ENCODE results near the gene TSPAN14. TPM values are rescaled to one million over a fixed set of nuclear protein-coding genes. Genes with fewer than 3 reads are reported as not detected.

TSPAN14 gene
- total RNA-seq, 4 donors from 2014 or later, result 56.1 to 105 (median 83.1) TPM

DNA sequence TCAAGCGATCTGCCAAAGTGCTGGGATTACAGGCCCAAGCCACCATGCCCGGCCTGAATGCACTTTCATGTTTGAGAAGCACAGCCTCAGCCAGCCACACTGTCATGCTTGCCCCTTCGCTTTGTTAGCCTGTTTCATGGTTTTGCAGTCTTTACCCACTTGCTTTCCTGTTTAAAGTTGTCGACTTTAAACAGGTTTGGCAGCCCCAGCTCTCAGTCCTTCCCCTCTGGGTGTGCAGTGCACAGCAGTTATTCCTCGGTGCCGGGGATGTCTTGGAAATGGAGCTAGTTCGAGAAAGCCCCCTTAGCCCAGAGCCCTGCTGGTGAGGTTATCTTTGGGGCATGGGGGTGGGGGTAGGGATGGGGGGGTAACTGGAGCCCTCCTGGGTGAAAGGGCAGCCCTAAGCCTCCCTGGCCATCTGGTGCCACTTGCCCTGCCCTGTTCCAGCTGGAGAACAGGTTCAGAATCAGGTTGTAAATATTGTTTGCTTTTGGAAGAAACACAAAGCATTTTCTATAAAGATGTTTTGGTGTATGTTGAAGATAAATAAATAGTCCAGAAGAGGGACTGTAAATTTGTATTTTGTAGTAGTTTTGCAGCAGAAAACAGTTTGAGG, 14.8 kb downstream of the TSPAN14 start:
- TF ChIP-seq CTCF (IDR thresholded peaks at IDR 0.05; ENCODE audit: low read depth), result no peak

- TF ChIP-seq CTCF (IDR thresholded peaks at IDR 0.05; ENCODE audit: low read depth), result no peak
These were observed 16.2 kb downstream of the TSPAN14 start for GRCh38 chr10:80470266-80470665.

GRCh38 chr10:80471001-80471400, 16.9 kb downstream of the TSPAN14 start:
- no peak for TF ChIP-seq CTCF (IDR thresholded peaks at IDR 0.05; ENCODE audit: low read depth)

GRCh38 chr10:80471715-80472233, 17.7 kb downstream of the TSPAN14 start:
- no peak for TF ChIP-seq CTCF (IDR thresholded peaks at IDR 0.05; ENCODE audit: low read depth)

GRCh38 chr10:80472234-80473095, 18.4 kb downstream of the TSPAN14 start:
- TF ChIP-seq CTCF (IDR thresholded peaks at IDR 0.05; ENCODE audit: low read depth), result no peak

DNA sequence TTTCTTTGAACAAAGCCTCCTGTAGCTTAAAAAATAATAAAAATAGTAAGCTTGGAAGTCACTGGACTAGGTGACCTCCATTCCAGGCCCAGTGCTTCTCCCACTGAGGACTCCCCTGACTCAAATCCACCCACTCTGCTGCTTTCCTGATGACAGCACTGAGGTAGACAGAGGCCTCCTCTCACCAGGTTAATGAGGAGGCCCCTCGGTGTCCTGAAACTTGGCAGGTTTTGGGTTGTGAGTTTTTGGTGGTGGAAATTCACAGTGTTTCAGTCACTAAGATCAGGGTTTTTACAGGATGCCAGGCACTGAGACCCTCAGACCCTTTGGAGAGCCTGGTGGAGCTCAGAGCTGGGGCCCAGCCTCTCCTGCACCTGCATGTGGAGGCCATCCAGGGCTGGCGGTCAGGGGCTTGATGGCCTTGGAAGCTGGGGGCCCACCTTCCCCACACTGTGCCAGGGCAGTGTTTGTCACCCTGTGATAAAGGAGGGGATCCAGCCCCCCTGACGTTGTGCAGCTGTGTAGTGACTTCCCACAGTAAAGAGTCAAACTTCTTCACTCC, 19.1 kb downstream of the TSPAN14 start:
- no peak for TF ChIP-seq CTCF (IDR thresholded peaks at IDR 0.05; ENCODE audit: low read depth)

Data from subcutaneous adipose tissue (tissue), 4 donors.